ENCODE results near the gene ABI3BP. TPM values are rescaled to one million over a fixed set of nuclear protein-coding genes. Genes with fewer than 3 reads are reported as not detected.

The ABI3BP gene
- polyA plus RNA-seq, 3 donors: not detected

- DNase-seq: no peak
- Mint-ChIP-seq H3K4me1 (no peaks in the 10 kb centered on the region), H3K4me3 (no peak overlapping the region), H3K27ac (no peak overlapping the region), H3K27me3 (ENCODE audit: low read depth in 3 of 3) (no peaks in the 10 kb centered on the region), H3K36me3 (peaks cover 79 to 85% of the 10 kb centered on the region in 2 donors), H3K9me3 (no peaks in the 10 kb centered on the region)
- no peak overlapping the region for H3K4me2 ChIP-seq (replicated peaks; ENCODE audit: extremely low read depth, low read length, poor library complexity, severe bottlenecking)
- H3K36me3 ChIP-seq (replicated peaks in 1 of 2; ENCODE audit: control insufficient read depth in 1 of 2, insufficient read depth in 2 of 2, low read length in 2 of 2): peaks cover 87 to 100% of the 10 kb centered on the region in 2 donors
- H3K9ac ChIP-seq (ENCODE audit: insufficient read depth, low read length, poor library complexity, severe bottlenecking): no peak overlapping the region
- H3K27me3 ChIP-seq (ENCODE audit: control insufficient read depth in 2 of 2, insufficient read depth in 2 of 2, low read length in 2 of 2): no peaks in the 10 kb centered on the region
- H3K4me3 ChIP-seq (replicated peaks in 1 of 3; ENCODE audit: low read depth in 2 of 3, low read length in 3 of 3): no peak overlapping the region
- H4K20me1 ChIP-seq (ENCODE audit: insufficient read depth, low read length): no peaks in the 10 kb centered on the region
- H3K79me2 ChIP-seq (ENCODE audit: insufficient read depth, low read length): no peaks in the 10 kb centered on the region
- no peaks in the 10 kb centered on the region for H3K4me1 ChIP-seq (ENCODE audit: control insufficient read depth in 1 of 2, insufficient read depth in 2 of 2, low read length in 2 of 2)
- no peak overlapping the region for H3K27ac ChIP-seq (ENCODE audit: low read depth in 1 of 2, low read length in 2 of 2)
- intact Hi-C loops (cut with micrococcal nuclease): no loop called here
- WGBS (ENCODE audit: insufficient coverage): no CpG with 5 or more reads among the region's 2 CpGs
- H3K9me3 ChIP-seq (replicated peaks in 1 of 2; ENCODE audit: control insufficient read depth in 1 of 2, insufficient read depth in 1 of 2, low read length in 2 of 2): no peaks in the 10 kb centered on the region
- no peak for TF ChIP-seq CTCF (IDR thresholded peaks at IDR 0.05)
- H2AFZ ChIP-seq (ENCODE audit: insufficient read depth, low read depth, low read length, poor library complexity, severe bottlenecking): no peak overlapping the region
Observed at GRCh38 chr3:100748967-100749366, 244.3 kb downstream of the ABI3BP start.

- no peak for TF ChIP-seq CTCF (IDR thresholded peaks at IDR 0.05)
- no peak overlapping the region for H3K27ac ChIP-seq (ENCODE audit: low read depth in 1 of 2, low read length in 2 of 2)
- H3K9ac ChIP-seq (ENCODE audit: insufficient read depth, low read length, poor library complexity, severe bottlenecking): no peak overlapping the region
- no peaks in the 10 kb centered on the region for H3K27me3 Mint-ChIP-seq (ENCODE audit: low read depth in 3 of 3)
- no peak for DNase-seq
- WGBS (ENCODE audit: insufficient coverage): 100% methylated on average over 2 of the region's 6 CpGs
- H3K4me1 Mint-ChIP-seq: no peaks in the 10 kb centered on the region
- H2AFZ ChIP-seq (ENCODE audit: insufficient read depth, low read depth, low read length, poor library complexity, severe bottlenecking): no peak overlapping the region
- peak overlapping the region in 2 of 7 donors; percentile 25 to 74 for H3K27ac Mint-ChIP-seq
- H3K4me2 ChIP-seq (replicated peaks; ENCODE audit: extremely low read depth, low read length, poor library complexity, severe bottlenecking): no peak overlapping the region
- no peak overlapping the region for H3K4me3 Mint-ChIP-seq
- H3K36me3 Mint-ChIP-seq: peaks cover 75 to 82% of the 10 kb centered on the region in 2 donors
- H3K27me3 ChIP-seq (ENCODE audit: control insufficient read depth in 2 of 2, insufficient read depth in 2 of 2, low read length in 2 of 2): no peaks in the 10 kb centered on the region
- H3K79me2 ChIP-seq (ENCODE audit: insufficient read depth, low read length): no peaks in the 10 kb centered on the region
- intact Hi-C loops (cut with micrococcal nuclease): no loop called here
- H3K9me3 ChIP-seq (replicated peaks in 1 of 2; ENCODE audit: control insufficient read depth in 1 of 2, insufficient read depth in 1 of 2, low read length in 2 of 2): no peaks in the 10 kb centered on the region
- no peaks in the 10 kb centered on the region for H4K20me1 ChIP-seq (ENCODE audit: insufficient read depth, low read length)
- no peaks in the 10 kb centered on the region for H3K9me3 Mint-ChIP-seq
- no peak overlapping the region for H3K4me3 ChIP-seq (replicated peaks in 1 of 3; ENCODE audit: low read depth in 2 of 3, low read length in 3 of 3)
- H3K4me1 ChIP-seq (ENCODE audit: control insufficient read depth in 1 of 2, insufficient read depth in 2 of 2, low read length in 2 of 2): no peaks in the 10 kb centered on the region
- H3K36me3 ChIP-seq (replicated peaks in 1 of 2; ENCODE audit: control insufficient read depth in 1 of 2, insufficient read depth in 2 of 2, low read length in 2 of 2): peaks cover 87 to 100% of the 10 kb centered on the region in 2 donors
Observed at GRCh38 chr3:100748220-100748619, 245.0 kb downstream of the ABI3BP start.

All from CD14-positive monocyte (primary cell).